ENCODE measurements around the gene OR12D3. TPM values are rescaled to one million over a fixed set of nuclear protein-coding genes. Genes with fewer than 3 reads are reported as not detected.

OR12D3 gene
- total RNA-seq, 1 experiment from 2014 or later: not detected

- Histone ChIP-seq H3K27ac (ENCODE audit: low read length) (no peak overlapping the region), H3K4me2 (ENCODE audit: low read depth, low read length, poor library complexity, severe bottlenecking) (no peak overlapping the region), H3K4me3 (ENCODE audit: low read length) (no peak overlapping the region), H3K9me2 (replicated peaks; ENCODE audit: insufficient read depth, low read length) (no peaks in the 10 kb centered on the region), H3K4me1 (ENCODE audit: low read length) (no peaks in the 10 kb centered on the region), H3K27me3 (ENCODE audit: low read length) (no peaks in the 10 kb centered on the region), H3K36me3 (ENCODE audit: insufficient read depth, low read length) (no peaks in the 10 kb centered on the region), H3K9ac (ENCODE audit: low read length) (no peak overlapping the region), H2AFZ (ENCODE audit: low read length) (no peak overlapping the region), H4K20me1 (ENCODE audit: insufficient read depth, low read depth, low read length) (no peaks in the 10 kb centered on the region), H3K79me2 (ENCODE audit: low read length) (no peaks in the 10 kb centered on the region), H3K9me3 (ENCODE audit: low read length) (no peaks in the 10 kb centered on the region)
- no peak for DNase-seq
Measured at GRCh38 chr6:29325777-29326176, 49.3 kb downstream of the OR12D3 start.

Other genes starting within 250 kb of the OR12D3 start
- gene OR2J2, start 204.4 kb downstream of the OR12D3 start, total RNA-seq (2014; rRNA removed; shearing (Covaris generic); ENCODE audit: low replicate concordance): not detected in 2 replicates
- not detected in 2 replicates for gene OR14J1, start 73.6 kb downstream of the OR12D3 start, total RNA-seq (2014; rRNA removed; shearing (Covaris generic); ENCODE audit: low replicate concordance)
- not detected in 2 replicates for gene OR5V1, start 6.4 kb downstream of the OR12D3 start, total RNA-seq (2014; rRNA removed; shearing (Covaris generic); ENCODE audit: low replicate concordance)
- gene OR12D2, start 20.3 kb upstream of the OR12D3 start, total RNA-seq (2014; rRNA removed; shearing (Covaris generic); ENCODE audit: low replicate concordance): not detected in 2 replicates
- gene OR12D1, start 39.6 kb upstream of the OR12D3 start, total RNA-seq (2014; rRNA removed; shearing (Covaris generic); ENCODE audit: low replicate concordance): not detected in 2 replicates
- gene OR10C1, start 64.0 kb upstream of the OR12D3 start, total RNA-seq (2014; rRNA removed; shearing (Covaris generic); ENCODE audit: low replicate concordance): not detected in 2 replicates
- not detected in 2 replicates for gene OR11A1, start 81.8 kb upstream of the OR12D3 start, total RNA-seq (2014; rRNA removed; shearing (Covaris generic); ENCODE audit: low replicate concordance)
- gene OR2H1, start 81.9 kb upstream of the OR12D3 start, total RNA-seq (2014; rRNA removed; shearing (Covaris generic); ENCODE audit: low replicate concordance): not detected in 2 replicates
- not detected in 2 replicates for gene MAS1L, start 112.7 kb upstream of the OR12D3 start, total RNA-seq (2014; rRNA removed; shearing (Covaris generic); ENCODE audit: low replicate concordance)
- not detected in 2 replicates for gene UBD, start 184.4 kb upstream of the OR12D3 start, total RNA-seq (2014; rRNA removed; shearing (Covaris generic); ENCODE audit: low replicate concordance)
- gene OR2H2, start 209.8 kb upstream of the OR12D3 start, total RNA-seq (2014; rRNA removed; shearing (Covaris generic); ENCODE audit: low replicate concordance): not detected in 2 replicates

Measured in Karpas-422 (cell line).